OCI-LY1 (cell line): ENCODE results near the gene TBC1D5.

Source experiments
- EZH2 ChIP-seq: fragments of 200-600 bp; sonication (generic), shearing (Covaris generic); IDR thresholded peaks from 2 replicates; pipeline ENCODE4 v1.8.0; 2017; ENCODE audit warnings: borderline replicate concordance, mixed run types, mild to moderate bottlenecking, antibody characterized with exemption, low read length, moderate library complexity, mixed read lengths
- TF ChIP-seq, protein P1 (sequence below): fragments of 200-600 bp; sonication (generic), shearing (Covaris generic); IDR thresholded peaks from 2 replicates; pipeline ENCODE4 v1.5.1; 2017; ENCODE audit warnings: mild to moderate bottlenecking, antibody characterized with exemption, low read length, moderate library complexity, mixed read lengths

DNA sequence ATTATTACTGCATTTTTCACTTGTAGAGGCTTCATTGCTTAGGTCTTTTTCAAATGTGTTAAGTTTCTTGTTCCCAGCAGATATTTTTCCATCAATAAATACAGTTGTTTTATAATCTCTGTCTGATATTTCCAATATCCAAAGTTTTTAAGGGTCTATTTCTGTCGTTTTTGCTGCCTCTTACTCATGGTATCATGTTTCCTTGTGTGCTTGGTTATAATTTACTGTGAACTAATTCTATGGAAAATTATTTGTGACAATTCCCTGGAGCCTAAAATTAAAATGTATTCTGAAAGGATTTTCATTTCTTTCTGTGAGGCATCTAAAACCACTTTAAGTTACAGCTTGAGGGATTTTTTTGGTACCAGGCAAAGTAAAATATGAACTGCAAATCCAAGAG, 17.5 kb downstream of the TBC1D5 start:
- TF ChIP-seq, protein P1, sequence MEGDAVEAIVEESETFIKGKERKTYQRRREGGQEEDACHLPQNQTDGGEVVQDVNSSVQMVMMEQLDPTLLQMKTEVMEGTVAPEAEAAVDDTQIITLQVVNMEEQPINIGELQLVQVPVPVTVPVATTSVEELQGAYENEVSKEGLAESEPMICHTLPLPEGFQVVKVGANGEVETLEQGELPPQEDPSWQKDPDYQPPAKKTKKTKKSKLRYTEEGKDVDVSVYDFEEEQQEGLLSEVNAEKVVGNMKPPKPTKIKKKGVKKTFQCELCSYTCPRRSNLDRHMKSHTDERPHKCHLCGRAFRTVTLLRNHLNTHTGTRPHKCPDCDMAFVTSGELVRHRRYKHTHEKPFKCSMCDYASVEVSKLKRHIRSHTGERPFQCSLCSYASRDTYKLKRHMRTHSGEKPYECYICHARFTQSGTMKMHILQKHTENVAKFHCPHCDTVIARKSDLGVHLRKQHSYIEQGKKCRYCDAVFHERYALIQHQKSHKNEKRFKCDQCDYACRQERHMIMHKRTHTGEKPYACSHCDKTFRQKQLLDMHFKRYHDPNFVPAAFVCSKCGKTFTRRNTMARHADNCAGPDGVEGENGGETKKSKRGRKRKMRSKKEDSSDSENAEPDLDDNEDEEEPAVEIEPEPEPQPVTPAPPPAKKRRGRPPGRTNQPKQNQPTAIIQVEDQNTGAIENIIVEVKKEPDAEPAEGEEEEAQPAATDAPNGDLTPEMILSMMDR, result no peak
- TF ChIP-seq EZH2, result no peak
